Kidney tubule cell (primary cell): ENCODE results near the gene APLP2.
"Not testable (repeated sequence)": the region's sequence is repeated elsewhere in the genome, so short reads cannot be mapped to it uniquely, and the experiment has no call there.

ENCODE experiments used
- DNase-seq: peaks from one replicate; pipeline ENCODE4 v3.0.0-alpha.2; 2018; ENCODE audit warnings: low spot score

The APLP2 gene

DNA sequence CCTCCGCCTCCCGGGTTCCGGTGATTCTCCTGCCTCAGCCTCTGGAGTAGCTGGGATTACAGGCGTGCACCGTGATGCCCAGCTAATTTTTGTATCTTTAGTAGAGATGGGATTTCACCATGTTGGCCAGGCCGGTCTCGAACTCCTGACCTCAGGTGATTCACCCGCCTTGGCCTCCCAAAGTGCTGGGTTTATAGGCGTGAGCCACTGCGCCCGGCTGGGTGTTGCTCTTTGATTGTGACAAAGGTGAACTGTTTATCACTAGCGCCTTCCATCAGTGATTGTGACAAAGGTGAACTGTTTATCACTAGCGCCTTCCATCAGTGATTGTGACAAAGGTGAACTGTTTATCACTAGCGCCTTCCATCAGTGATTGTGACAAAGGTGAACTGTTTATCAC lies 123.9 kb downstream of the APLP2 start:
- DNase-seq = not testable (repeated sequence)
